22Rv1 (cell line): ENCODE results near the gene PCDHGB5.
"Not testable (repeated sequence)": the region's sequence is repeated elsewhere in the genome, so short reads cannot be mapped to it uniquely, and the experiment has no call there.

Experiments
- CTCF ChIP-seq: fragments of 450-650 bp; IDR thresholded peaks from 2 replicates; pipeline ENCODE4 v1.5.1; 2017; ENCODE audit warnings: mild to moderate bottlenecking
- ZFX ChIP-seq: fragments of 450-650 bp; IDR thresholded peaks from 2 replicates; pipeline ENCODE4 v1.6.1; 2017; ENCODE audit warnings: antibody characterized with exemption, borderline replicate concordance

DNA sequence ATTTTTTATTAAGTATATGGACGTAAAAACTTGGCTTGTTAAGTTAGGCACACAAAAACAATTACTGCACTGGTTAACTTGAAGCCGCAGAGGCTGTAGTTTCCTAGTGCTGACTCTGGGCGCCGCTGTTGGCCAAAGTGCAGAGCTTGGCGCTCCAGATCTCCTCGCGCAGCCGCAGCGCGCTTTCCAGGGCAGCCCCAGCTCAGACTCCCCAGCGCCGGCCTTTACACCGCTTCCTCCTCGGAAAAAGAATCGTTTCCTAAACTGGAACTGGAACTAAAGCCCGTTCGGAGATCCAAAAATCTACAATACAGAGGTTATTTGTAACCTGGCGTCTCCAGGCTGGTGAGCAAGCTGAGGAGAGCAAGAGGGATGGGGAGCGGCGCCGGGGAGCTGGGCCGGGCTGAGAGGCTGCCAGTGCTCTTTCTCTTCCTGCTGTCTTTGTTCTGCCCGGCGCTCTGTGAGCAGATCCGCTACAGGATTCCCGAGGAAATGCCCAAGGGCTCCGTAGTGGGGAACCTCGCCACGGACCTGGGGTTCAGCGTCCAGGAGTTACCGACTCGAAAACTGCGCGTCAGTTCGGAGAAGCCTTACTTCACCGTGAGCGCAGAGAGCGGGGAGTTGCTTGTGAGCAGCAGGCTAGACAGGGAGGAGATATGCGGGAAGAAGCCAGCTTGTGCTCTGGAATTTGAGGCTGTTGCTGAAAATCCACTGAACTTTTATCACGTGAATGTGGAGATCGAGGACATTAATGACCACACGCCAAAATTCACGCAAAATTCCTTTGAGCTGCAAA is at the start of gene PCDHGB5:
- TF ChIP-seq CTCF, ZFX: not testable (repeated sequence)
